NCI-H2029 (cell line): ENCODE measurements around the gene TMEM25.
"Not testable (repeated sequence)": the region's sequence is repeated elsewhere in the genome, so short reads cannot be mapped to it uniquely, and the experiment has no call there.

ENCODE experiments used
- DNase-seq: peaks from one replicate; lab custom pipeline; 2025; lab: John Stamatoyannopoulos, UW

The TMEM25 gene

GRCh38 chr11:118530683-118531596 is at the start of gene TMEM25:
Gene TMEM25, plus strand, starts transcription at chr11:118531192. Its CDS starts 610 bp downstream, at chr11:118531802.
- peak; percentile 29 for DNase-seq

- DNase-seq: not testable (repeated sequence)
These were observed 49.8 kb upstream of the TMEM25 start for GRCh38 chr11:118481238-118481637.

GRCh38 chr11:118484405-118484804 is 46.6 kb upstream of the TMEM25 start:
- DNase-seq: no peak

GRCh38 chr11:118485273-118485672 is 45.7 kb upstream of the TMEM25 start:
- no peak for DNase-seq

- peak; percentile 7 for DNase-seq
These were observed 42.4 kb upstream of the TMEM25 start for GRCh38 chr11:118488480-118489109.

- DNase-seq: no peak
These were observed 40.0 kb upstream of the TMEM25 start for GRCh38 chr11:118491041-118491440.

- no peak for DNase-seq
These were observed 33.2 kb upstream of the TMEM25 start for GRCh38 chr11:118497831-118498230.

- DNase-seq: no peak
These were observed 27.8 kb upstream of the TMEM25 start for GRCh38 chr11:118503216-118503615.

- no peak for DNase-seq
These were observed 19.4 kb upstream of the TMEM25 start for GRCh38 chr11:118511601-118512000.

- DNase-seq: peak; percentile 32
These were observed 16.9 kb upstream of the TMEM25 start for GRCh38 chr11:118514103-118514502.

- DNase-seq: no peak
These were observed 11.4 kb upstream of the TMEM25 start for GRCh38 chr11:118519549-118519948.

GRCh38 chr11:118521892-118522311 is 9.1 kb upstream of the TMEM25 start:
- DNase-seq: no peak

GRCh38 chr11:118522571-118523072 is 8.4 kb upstream of the TMEM25 start:
- DNase-seq: no peak

- no peak for DNase-seq
These were observed 6.6 kb upstream of the TMEM25 start for GRCh38 chr11:118524356-118524755.

GRCh38 chr11:118524757-118525470 is 6.1 kb upstream of the TMEM25 start:
- no peak for DNase-seq

GRCh38 chr11:118526688-118527087 is 4.3 kb upstream of the TMEM25 start:
- DNase-seq: no peak

GRCh38 chr11:118527109-118527508 is 3.9 kb upstream of the TMEM25 start, which contains the start of gene TTC36:
Gene TTC36, plus strand, starts transcription at chr11:118527474. Its CDS starts 21 bp downstream, at chr11:118527495.
- no peak for DNase-seq

- DNase-seq: no peak
These were observed 2.5 kb upstream of the TMEM25 start for GRCh38 chr11:118528511-118528910.

- DNase-seq: no peak
These were observed 1.3 kb upstream of the TMEM25 start for GRCh38 chr11:118529584-118530175.

GRCh38 chr11:118530180-118530682 is 761 bp upstream of the TMEM25 start:
- peak; percentile 45 for DNase-seq

- DNase-seq: no peak
These were observed 649 bp downstream of the TMEM25 start for GRCh38 chr11:118531597-118532084.
